ENCODE results near the gene ZDHHC22.
A peak's percentile ranks its signal among the peaks of the same experiment; 100 is the strongest.

The ZDHHC22 gene

GRCh38 chr14:77155083-77155482 lies 13.5 kb upstream of the ZDHHC22 start:
- DNase-seq (ENCODE audit: low spot score): no peak

DNA sequence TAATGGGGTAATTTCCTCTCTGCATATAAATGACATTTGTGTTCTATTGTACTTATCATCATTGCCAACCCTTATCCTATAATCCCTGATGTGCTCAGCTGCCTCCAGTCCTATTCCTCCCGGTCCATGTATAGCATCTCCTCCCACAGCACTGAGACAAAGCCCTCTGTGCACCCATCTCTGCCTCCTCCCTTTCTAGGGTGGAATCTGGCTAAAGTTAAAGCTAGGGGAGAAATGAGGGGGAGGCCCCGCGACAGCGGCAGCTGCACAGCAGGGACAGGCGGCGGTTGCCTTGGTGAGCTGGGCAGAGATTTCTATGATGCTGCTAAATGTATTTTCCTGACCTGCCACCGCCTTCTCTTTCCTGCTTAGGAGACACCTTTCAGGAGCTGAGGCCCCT lies 12.8 kb upstream of the ZDHHC22 start:
- no peak for DNase-seq (ENCODE audit: low spot score)

GRCh38 chr14:77153802-77154201 lies 12.2 kb upstream of the ZDHHC22 start:
- DNase-seq (ENCODE audit: low spot score): no peak

DNA sequence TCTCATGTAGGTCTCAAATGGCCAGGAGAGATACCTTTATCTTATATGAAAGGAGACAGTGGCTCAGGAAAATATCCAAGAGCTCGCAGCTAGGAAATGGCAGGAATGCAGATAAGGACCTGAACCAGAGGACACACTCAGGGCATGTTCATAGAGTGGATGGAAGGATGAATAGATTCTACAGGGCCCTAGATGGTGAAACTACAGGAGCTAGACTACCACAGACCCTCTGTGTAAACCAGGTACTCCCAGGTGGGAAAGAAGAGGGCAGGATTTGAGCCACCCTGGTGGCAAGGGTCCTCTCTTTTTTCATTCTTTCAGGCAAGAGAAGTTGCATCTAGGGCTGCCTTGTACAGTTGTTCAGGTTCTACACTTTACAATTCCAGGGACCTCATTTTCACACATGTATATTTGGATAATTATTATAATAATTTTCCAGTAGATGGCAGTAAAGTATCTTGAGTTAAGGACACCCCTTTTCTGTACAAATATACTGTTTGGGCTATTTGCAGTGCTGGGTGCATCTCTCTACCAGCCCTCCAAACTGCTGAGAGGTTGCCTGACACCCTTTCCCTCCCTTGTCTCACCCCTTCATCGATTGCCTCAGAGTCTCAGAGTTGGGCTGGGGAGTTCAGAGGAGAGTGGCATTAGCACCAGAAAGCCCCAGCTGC lies 10.5 kb upstream of the ZDHHC22 start:
- peak; percentile 66 for DNase-seq (ENCODE audit: low spot score)

- peak; percentile 57 for DNase-seq (ENCODE audit: low spot score)
These were observed 9.7 kb upstream of the ZDHHC22 start for GRCh38 chr14:77151245-77151644.

GRCh38 chr14:77148510-77149231 lies 7.1 kb upstream of the ZDHHC22 start:
- DNase-seq (ENCODE audit: low spot score): no peak

DNA sequence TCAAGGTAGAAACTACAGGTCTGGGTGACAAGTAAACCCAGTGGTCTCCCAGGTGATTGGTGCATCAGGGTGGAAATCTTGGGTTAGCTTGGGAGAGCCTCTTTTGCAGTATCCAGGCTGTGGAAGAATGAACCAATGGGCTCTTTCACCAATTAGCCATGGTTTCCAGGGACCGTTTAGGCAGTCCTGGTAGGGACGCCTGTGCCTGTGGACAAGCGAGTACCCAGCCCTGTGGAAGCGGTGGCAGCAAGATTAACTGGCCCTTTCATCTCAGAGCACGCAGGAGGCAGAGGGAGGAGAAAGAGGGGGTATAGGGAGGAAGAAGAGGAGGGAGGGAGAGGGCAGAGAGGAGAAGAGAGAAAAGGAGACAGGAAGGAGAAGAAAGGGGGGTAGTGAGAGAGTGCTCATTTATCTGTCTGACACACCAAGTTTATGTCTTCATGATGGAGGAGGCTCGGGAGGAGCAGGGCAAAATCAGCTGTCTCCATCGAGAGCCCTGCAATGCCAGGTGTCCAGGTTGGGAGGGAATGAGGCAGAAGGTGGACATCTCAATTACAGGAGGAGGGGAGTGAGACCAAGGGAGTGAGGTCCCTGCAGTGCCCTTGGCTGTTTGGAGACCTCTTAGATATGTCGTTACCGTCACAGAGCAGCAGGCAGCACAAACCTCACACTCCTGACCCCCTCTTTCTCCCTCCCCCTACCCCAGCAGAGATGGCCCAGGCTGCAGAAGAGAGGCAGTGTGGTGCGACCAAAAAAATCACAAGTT lies 4.6 kb upstream of the ZDHHC22 start:
- DNase-seq (ENCODE audit: low spot score): no peak

DNA sequence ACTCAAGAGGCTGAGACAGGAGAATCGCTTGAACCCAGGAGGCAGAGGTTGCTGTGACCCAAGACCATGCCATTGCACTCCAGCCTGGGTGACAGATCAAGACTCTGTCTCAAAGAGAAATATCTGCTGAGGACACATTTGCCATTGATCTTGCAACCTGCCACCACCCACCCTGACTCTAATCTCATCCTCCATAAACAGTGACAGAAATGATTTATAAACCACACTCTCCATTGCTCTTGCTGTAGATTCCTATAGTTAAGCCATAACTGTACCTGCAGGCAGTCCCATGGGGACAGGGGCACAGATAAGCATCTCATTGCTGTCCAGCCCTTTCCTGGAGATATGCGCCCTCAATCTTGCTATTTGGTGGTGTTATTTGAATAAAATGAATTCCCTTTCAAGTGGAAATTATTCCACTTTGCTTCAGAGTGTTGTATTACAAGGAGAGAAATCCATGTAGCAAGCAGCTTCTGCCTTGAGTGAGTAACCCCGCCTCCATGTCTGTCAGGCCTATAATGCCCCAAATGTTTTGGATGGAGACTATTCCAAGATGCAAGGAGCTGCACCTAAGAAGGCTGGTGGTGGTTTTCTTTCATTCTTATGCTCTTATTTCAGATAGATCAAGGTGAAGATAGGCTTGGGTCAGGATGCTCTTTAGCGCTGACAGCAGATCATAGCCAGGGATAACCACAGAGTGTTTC lies 3.0 kb upstream of the ZDHHC22 start:
- no peak for DNase-seq (ENCODE audit: low spot score)

GRCh38 chr14:77143071-77143470 lies 1.5 kb upstream of the ZDHHC22 start:
- no peak for DNase-seq (ENCODE audit: low spot score)

DNA sequence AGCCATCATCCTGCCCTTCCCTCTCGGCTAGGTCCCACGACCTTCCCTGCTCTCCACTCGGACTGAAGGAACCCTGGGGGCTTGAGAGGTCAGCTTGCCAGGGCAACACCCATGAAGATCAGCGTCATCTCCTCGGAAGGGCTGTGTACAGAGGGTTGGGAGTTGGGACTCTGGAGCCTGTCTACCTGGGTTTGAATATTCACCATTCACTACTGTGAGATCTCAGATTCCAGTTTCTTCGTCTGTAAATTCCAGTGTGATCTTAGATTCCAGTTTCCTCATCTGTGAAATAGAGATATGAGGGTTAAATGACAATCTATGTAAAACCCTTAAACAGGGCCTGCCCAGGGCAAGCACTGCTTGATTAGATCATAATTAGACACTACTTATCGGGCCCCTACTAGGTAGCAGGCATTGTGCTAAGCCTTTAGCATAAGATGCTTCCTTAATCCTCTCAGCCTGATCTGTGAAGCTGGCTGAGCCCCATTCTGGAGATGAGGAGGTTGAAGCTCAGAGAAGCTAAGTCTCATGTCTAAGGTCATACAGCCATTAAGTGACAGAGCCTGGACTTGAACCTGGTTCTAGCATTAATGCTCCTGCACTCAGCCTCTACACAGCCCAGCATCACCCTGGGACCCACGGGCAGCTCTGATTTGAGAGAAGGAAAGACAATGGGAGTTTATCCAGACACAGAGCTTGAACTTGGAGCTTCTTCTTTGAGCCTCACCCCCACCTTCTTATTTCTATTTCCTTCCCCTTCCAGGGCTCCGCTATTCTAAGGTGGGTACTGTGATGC lies 612 bp upstream of the ZDHHC22 start:
- DNase-seq (ENCODE audit: low spot score): no peak

DNA sequence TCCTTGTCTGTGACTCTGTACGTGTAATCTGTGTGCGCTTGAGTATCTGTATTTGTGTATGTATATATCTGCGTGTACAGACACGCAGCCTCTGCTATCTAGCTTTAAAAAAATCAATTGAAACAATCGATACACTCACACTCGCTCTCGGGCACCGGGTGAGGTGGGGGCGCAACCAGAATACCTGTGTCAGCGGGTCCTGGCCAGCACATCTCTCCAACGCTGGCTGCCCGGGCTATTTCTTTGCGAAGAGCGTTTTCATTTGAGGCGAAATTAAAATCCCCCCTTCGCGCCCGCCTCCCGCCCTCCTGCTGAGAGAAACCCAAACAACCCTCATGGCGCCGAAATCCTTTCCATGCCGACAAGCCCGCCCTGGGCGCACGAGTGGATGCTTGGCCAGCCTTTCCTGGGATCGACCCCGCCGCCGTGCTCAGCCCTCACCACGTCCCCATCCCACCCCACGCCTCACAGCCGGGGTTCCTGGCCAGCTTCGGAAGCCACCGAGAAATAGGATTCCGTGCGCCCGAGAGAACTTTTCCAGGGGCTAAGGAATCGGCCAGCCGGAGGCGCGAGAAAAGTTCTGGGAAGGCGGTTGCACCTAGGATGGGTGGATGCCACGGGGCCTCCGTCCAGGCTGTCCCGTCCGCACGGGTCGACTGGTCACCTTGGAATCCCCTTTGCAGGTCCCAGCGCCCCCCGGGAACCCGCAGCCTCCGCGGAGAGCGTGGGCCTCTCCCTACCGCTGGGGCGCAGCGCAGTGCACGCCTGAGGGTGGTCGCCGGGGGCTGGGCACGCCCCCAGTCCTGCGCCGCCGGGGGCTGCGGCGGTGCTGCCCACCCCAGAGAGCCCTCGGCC lies 1.0 kb downstream of the ZDHHC22 start:
- DNase-seq (ENCODE audit: low spot score): no peak

- peak; percentile 49 for DNase-seq (ENCODE audit: low spot score)
These were observed 1.8 kb downstream of the ZDHHC22 start for GRCh38 chr14:77139540-77140358.

GRCh38 chr14:77139022-77139421 lies 2.6 kb downstream of the ZDHHC22 start:
- DNase-seq (ENCODE audit: low spot score): no peak

GRCh38 chr14:77133720-77134338 lies 7.8 kb downstream of the ZDHHC22 start:
- peak; percentile 74 for DNase-seq (ENCODE audit: low spot score)

DNA sequence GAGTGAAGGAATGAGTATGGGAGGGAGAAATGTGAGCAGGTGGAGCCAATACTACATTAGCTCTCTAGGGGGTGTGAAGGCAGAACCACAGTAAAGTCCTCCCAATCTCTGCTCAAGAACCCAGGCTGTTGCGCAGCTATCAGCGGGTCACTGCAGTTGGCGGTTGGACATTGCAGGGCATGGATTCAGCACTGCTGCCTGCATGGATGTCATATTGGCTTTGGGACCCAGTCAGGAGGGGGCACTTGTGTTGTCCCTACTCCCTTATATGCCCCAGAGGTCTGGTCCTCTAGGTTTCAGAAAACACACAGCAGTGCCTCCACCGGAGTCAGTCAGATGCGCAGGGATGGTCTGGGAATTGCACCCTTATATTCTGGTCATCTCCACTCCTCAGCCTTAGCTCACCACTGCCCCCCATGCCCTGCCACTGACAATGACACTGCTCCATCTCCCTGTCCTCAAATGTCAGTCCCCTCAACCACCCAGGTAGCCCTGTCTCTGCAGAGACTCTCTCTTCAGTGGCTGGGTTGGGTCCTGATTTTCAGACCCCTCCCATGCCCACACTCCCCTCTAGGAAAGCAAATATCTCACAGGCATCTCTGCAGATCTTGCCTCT lies 9.6 kb downstream of the ZDHHC22 start:
- no peak for DNase-seq (ENCODE audit: low spot score)

- DNase-seq (ENCODE audit: low spot score): no peak
These were observed 10.4 kb downstream of the ZDHHC22 start for GRCh38 chr14:77131206-77131605.

GRCh38 chr14:77130386-77130785 lies 11.2 kb downstream of the ZDHHC22 start:
- DNase-seq (ENCODE audit: low spot score): no peak

GRCh38 chr14:77128414-77128891 lies 13.1 kb downstream of the ZDHHC22 start:
- no peak for DNase-seq (ENCODE audit: low spot score)
